Measurements from ENCODE around the gene PRTFDC1. TPM values are rescaled to one million over a fixed set of nuclear protein-coding genes. Genes with fewer than 3 reads are reported as not detected.

The PRTFDC1 gene
- polyA plus RNA-seq, 1 donor (not counting 4 experiments of a cell fraction or from before 2014, with no cell fraction given) = 2.2 TPM

DNA sequence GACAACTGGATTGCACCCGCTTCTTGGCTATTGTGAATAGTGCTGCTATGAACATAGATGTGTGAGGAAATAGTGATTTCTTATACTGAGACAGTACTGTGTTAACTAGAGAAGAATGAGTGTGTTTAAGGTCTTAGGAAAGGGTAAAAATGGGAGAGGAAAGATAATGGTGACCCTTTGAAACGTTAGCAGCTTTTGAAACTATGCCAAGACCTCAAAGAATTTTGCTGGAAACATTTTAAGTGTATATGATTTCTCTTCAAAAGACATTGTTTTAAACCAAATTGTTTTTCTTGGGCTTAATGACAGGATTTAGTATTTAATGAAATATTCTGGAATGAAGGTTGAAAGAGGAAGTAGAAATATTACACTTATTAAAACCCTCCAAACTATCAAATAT is 127.9 kb downstream of the PRTFDC1 start:
- no peaks in the 10 kb centered on the region for H3K27me3 ChIP-seq (ENCODE audit: control insufficient read depth, extremely low read depth, insufficient read depth, low read length)
- dilution Hi-C loops (cut with MboI; ENCODE audit: extremely low pct_ligation_motif_present, low sequenced_read_pairs) = no loop called here
- H3K4me1 ChIP-seq (ENCODE audit: control insufficient read depth, extremely low read depth, insufficient read depth, low read length) = peaks cover 55% of the 10 kb centered on the region
- no peaks in the 10 kb centered on the region for H3K9me1 ChIP-seq (ENCODE audit: control insufficient read depth, extremely low read depth, insufficient read depth, low read length)
- no peak overlapping the region for H3K4me3 ChIP-seq (ENCODE audit: control insufficient read depth in 2 of 3, extremely low read depth in 1 of 3, insufficient read depth in 2 of 3, low read depth in 1 of 3, low read length in 3 of 3)
- no peaks in the 10 kb centered on the region for H3K79me2 ChIP-seq (ENCODE audit: control insufficient read depth, insufficient read depth, low read length)
- FAIRE-seq (no peak), DNase-seq (ENCODE audit: low read depth, low spot score) (no peak)
- TF ChIP-seq EZH2 (IDR thresholded peaks at IDR 0.05; ENCODE audit: low read length) = no peak
- TF ChIP-seq, protein P1, sequence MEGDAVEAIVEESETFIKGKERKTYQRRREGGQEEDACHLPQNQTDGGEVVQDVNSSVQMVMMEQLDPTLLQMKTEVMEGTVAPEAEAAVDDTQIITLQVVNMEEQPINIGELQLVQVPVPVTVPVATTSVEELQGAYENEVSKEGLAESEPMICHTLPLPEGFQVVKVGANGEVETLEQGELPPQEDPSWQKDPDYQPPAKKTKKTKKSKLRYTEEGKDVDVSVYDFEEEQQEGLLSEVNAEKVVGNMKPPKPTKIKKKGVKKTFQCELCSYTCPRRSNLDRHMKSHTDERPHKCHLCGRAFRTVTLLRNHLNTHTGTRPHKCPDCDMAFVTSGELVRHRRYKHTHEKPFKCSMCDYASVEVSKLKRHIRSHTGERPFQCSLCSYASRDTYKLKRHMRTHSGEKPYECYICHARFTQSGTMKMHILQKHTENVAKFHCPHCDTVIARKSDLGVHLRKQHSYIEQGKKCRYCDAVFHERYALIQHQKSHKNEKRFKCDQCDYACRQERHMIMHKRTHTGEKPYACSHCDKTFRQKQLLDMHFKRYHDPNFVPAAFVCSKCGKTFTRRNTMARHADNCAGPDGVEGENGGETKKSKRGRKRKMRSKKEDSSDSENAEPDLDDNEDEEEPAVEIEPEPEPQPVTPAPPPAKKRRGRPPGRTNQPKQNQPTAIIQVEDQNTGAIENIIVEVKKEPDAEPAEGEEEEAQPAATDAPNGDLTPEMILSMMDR (optimal IDR thresholded peaks at IDR 0.05 in 1 of 3, IDR thresholded peaks at IDR 0.05 in 1 of 3, conservative IDR thresholded peaks at IDR 0.05 in 1 of 3; ENCODE audit: extremely low read depth in 1 of 3, insufficient read depth in 2 of 3, low read length in 3 of 3) = no peak
- no peak overlapping the region for H2AFZ ChIP-seq (ENCODE audit: control insufficient read depth, low read length)
- H3K36me3 ChIP-seq (ENCODE audit: control insufficient read depth in 2 of 2, extremely low read depth in 1 of 2, insufficient read depth in 2 of 2, low read length in 2 of 2) = no peaks in the 10 kb centered on the region
- peak overlapping the region; percentile 18 for H3K27ac ChIP-seq (ENCODE audit: control insufficient read depth, insufficient read depth, low read length)
- no peaks in the 10 kb centered on the region for H3K9me3 ChIP-seq (ENCODE audit: control insufficient read depth, low read depth, low read length)
- H3K4me2 ChIP-seq (ENCODE audit: control insufficient read depth, extremely low read depth, insufficient read depth, low read depth, low read length) = no peak overlapping the region
- no peaks in the 10 kb centered on the region for H4K20me1 ChIP-seq (ENCODE audit: control insufficient read depth, extremely low read depth, insufficient read depth, low read length)
- no peak overlapping the region for H3K9ac ChIP-seq (ENCODE audit: control insufficient read depth, extremely low read depth, insufficient read depth, low read length)

DNA sequence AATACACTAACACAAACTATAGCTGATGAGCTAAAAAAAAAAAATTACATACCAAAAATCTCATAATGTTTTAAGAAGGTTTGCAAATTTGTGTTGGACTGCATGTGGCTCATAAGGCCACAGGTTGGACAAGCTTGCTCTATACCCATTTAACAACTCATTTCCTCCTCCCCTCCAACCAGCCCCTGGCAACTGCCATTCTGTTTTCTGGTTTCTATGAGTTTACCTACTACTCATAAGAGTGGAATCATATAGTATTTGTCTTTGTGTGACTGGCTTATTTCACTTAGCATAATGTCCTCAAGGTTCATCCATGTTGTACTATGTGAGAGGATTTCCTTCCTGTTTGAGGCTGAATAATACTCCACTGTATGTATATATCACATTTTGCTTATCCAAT is 128.3 kb downstream of the PRTFDC1 start:
- dilution Hi-C loops (cut with MboI; ENCODE audit: extremely low pct_ligation_motif_present, low sequenced_read_pairs) = no loop called here
- no peaks in the 10 kb centered on the region for H3K9me1 ChIP-seq (ENCODE audit: control insufficient read depth, extremely low read depth, insufficient read depth, low read length)
- no peaks in the 10 kb centered on the region for H3K79me2 ChIP-seq (ENCODE audit: control insufficient read depth, insufficient read depth, low read length)
- TF ChIP-seq, protein P1 (optimal IDR thresholded peaks at IDR 0.05 in 1 of 3, IDR thresholded peaks at IDR 0.05 in 1 of 3, conservative IDR thresholded peaks at IDR 0.05 in 1 of 3; ENCODE audit: extremely low read depth in 1 of 3, insufficient read depth in 2 of 3, low read length in 3 of 3) = no peak
- TF ChIP-seq EZH2 (IDR thresholded peaks at IDR 0.05; ENCODE audit: low read length) = no peak
- no peaks in the 10 kb centered on the region for H3K27me3 ChIP-seq (ENCODE audit: control insufficient read depth, extremely low read depth, insufficient read depth, low read length)
- no peaks in the 10 kb centered on the region for H3K9me3 ChIP-seq (ENCODE audit: control insufficient read depth, low read depth, low read length)
- no peaks in the 10 kb centered on the region for H3K36me3 ChIP-seq (ENCODE audit: control insufficient read depth in 2 of 2, extremely low read depth in 1 of 2, insufficient read depth in 2 of 2, low read length in 2 of 2)
- H2AFZ ChIP-seq (ENCODE audit: control insufficient read depth, low read length) = peak overlapping the region; percentile 4
- H3K27ac ChIP-seq (ENCODE audit: control insufficient read depth, insufficient read depth, low read length) = peak overlapping the region; percentile 18
- DNase-seq (ENCODE audit: low read depth, low spot score) (no peak), FAIRE-seq (peak; percentile 75)
- no peaks in the 10 kb centered on the region for H4K20me1 ChIP-seq (ENCODE audit: control insufficient read depth, extremely low read depth, insufficient read depth, low read length)
- H3K4me2 ChIP-seq (ENCODE audit: control insufficient read depth, extremely low read depth, insufficient read depth, low read depth, low read length) = no peak overlapping the region
- no peak overlapping the region for H3K4me3 ChIP-seq (ENCODE audit: control insufficient read depth in 2 of 3, extremely low read depth in 1 of 3, insufficient read depth in 2 of 3, low read depth in 1 of 3, low read length in 3 of 3)
- H3K9ac ChIP-seq (ENCODE audit: control insufficient read depth, extremely low read depth, insufficient read depth, low read length) = no peak overlapping the region
- peaks cover 57% of the 10 kb centered on the region for H3K4me1 ChIP-seq (ENCODE audit: control insufficient read depth, extremely low read depth, insufficient read depth, low read length)
